AG04449 (cell line): ENCODE measurements around the gene ERC2.

Source experiments
- CTCF ChIA-PET: fragments of 350-600 bp; formaldehyde crosslinking; extraction: SDS; loops from one replicate; lab custom pipeline; 2021; ENCODE audit warnings: antibody characterized with exemption; lab: Yijun Ruan, JAX
- POLR2A ChIA-PET: fragments of 400-600, 350-600 bp; formaldehyde crosslinking; extraction: SDS; loops from one replicate; lab custom pipeline; 2020; ENCODE audit warnings: antibody characterized with exemption, inconsistent platforms; lab: Yijun Ruan, JAX
- DNase-seq: peaks from one replicate; pipeline ENCODE4 v3.0.0-alpha.2; 2010; ENCODE audit warnings: low read depth, low spot score
- H3K4me3 ChIP-seq: 2 replicates; pipeline ENCODE4 v1.5.1; 2011; ENCODE audit warnings: low read depth, mild to moderate bottlenecking, control low read depth, low read length
- TF ChIP-seq, protein P1 (sequence below): IDR thresholded peaks from one replicate; pipeline ENCODE4 v1.5.1; 2011; ENCODE audit warnings: mild to moderate bottlenecking, moderate library complexity, low read length, control low read depth, inconsistent platforms; ENCODE audit not compliant: insufficient read depth; ENCODE audit errors: missing control alignments

The ERC2 gene

GRCh38 chr3:55711646-55712045 lies 756.6 kb downstream of the ERC2 start:
- POLR2A ChIA-PET = no interaction called here
- CTCF ChIA-PET = no interaction called here
- no peak overlapping the region for H3K4me3 ChIP-seq
- DNase-seq = no peak
- TF ChIP-seq, protein P1, sequence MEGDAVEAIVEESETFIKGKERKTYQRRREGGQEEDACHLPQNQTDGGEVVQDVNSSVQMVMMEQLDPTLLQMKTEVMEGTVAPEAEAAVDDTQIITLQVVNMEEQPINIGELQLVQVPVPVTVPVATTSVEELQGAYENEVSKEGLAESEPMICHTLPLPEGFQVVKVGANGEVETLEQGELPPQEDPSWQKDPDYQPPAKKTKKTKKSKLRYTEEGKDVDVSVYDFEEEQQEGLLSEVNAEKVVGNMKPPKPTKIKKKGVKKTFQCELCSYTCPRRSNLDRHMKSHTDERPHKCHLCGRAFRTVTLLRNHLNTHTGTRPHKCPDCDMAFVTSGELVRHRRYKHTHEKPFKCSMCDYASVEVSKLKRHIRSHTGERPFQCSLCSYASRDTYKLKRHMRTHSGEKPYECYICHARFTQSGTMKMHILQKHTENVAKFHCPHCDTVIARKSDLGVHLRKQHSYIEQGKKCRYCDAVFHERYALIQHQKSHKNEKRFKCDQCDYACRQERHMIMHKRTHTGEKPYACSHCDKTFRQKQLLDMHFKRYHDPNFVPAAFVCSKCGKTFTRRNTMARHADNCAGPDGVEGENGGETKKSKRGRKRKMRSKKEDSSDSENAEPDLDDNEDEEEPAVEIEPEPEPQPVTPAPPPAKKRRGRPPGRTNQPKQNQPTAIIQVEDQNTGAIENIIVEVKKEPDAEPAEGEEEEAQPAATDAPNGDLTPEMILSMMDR = no peak

DNA sequence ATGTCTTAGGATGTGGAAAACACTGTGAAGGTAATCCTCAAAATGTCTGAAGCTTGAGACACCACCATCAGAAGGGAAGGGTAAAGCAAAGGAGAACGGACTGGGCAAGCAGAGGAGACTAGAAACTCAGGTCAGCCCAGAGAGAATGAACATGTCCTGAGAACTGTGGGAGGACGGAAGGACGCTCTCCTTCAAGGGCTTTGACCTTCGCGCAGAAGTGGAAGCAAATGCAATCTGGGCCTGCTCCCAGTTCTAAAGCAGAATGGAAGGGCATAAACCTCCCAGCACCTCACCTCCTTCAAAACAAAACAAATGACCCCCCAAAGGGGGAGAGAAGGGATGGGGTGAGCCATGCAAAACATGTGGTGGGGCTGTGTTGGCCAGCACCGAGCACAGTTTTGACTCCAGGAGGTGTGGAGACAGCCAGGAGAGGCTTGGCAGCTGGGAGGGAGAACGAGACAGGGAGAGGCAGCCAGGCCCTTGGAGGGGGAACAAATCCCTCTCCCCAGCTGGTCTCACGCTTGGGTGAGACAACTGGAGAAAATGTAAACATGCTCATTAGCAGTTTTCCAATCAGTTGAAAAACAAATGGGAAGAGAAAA lies 758.8 kb downstream of the ERC2 start:
- ChIA-PET CTCF (interaction anchor here (1.2 kb wide), 1 partner anchor 12 kb away, joined by 3 read pairs; no protein-coding TSS in a partner anchor), POLR2A (no interaction called here)
- DNase-seq = no peak
- no peak overlapping the region for H3K4me3 ChIP-seq
- TF ChIP-seq, protein P1 = no peak

- no peak overlapping the region for H3K4me3 ChIP-seq
- TF ChIP-seq, protein P1 = no peak
- DNase-seq = no peak
- CTCF ChIA-PET = interaction anchor here (2.1 kb wide), 1 partner anchor 11 kb away, joined by 6 read pairs; no protein-coding TSS in a partner anchor
- POLR2A ChIA-PET = no interaction called here
These were observed 759.3 kb downstream of the ERC2 start for GRCh38 chr3:55708921-55709320.

DNA sequence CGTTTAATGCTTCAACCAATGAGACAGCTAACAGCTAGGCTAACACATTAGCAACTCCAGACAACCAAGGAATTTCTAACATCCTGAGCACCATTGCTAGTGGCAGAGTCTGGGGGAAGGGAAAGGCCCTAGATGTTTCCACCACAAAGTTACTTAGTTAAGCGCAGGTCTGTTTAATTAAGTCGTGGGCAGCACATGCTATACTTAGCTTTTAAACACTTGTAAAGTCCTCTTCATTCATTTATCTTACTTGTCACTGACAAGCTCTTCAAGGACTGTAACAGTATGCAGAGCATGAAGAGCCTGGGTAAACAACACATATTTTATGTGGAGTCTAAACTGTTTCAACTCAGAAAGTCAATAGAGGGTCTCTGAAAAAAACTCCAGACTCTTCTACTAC lies 760.0 kb downstream of the ERC2 start:
- POLR2A ChIA-PET = no interaction called here
- DNase-seq = no peak
- CTCF ChIA-PET = interaction anchor here (1.1 to 2.1 kb wide), 2 partner anchors 11 to 28 kb away, joined by 4 to 6 read pairs; no protein-coding TSS in a partner anchor
- TF ChIP-seq, protein P1 = no peak
- no peak overlapping the region for H3K4me3 ChIP-seq

DNA sequence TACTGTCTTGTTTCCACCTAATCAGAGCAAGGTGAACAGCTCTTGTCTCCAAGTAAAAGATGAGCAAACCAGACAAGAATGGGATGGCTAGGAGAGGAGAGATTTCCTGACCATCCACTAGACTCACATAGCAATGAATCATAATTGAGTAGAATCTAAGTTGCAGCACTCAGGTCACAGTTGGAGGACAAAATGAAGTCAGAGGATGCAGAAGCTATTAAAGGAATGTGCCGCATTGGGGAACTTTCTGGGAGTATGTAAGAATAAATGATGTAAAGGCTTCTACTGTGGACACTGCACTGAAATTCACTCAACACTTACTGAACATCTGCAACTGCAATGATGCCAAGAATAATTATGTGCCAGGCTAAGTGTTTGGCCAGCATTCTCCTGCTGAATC lies 763.7 kb downstream of the ERC2 start:
- no peak for DNase-seq
- POLR2A ChIA-PET = no interaction called here
- CTCF ChIA-PET = interaction anchor here (1.3 to 1.7 kb wide), 2 partner anchors 10 to 50 kb away, joined by 4 read pairs; no protein-coding TSS in a partner anchor
- TF ChIP-seq, protein P1 = no peak
- H3K4me3 ChIP-seq = no peak overlapping the region

DNA sequence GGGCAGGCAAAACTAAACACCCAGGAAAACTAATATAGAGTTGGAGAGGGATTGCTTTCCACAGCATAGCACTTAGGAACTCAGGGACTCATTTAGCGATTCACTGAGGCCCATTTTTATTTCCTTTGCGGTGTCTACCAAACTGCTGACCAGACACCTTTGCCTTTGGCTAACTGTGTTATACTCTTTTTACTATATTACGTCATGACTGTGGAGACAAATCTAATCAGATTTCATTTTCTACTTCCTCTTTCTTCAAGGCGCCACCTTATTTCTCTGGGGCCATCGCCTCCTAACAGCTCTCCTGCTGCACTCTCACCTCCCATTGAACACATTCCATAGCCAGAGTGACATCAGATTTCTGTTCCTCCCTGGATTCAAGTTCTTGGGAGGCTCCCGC lies 765.4 kb downstream of the ERC2 start:
- no peak overlapping the region for H3K4me3 ChIP-seq
- CTCF ChIA-PET = no interaction called here
- POLR2A ChIA-PET = no interaction called here
- DNase-seq = no peak
- TF ChIP-seq, protein P1 = no peak
